Heart right ventricle (tissue), 16 donors: ENCODE results near the gene TMEM147. TPM values are rescaled to one million over a fixed set of nuclear protein-coding genes. Genes with fewer than 3 reads are reported as not detected.

Experiments
- ATAC-seq, 8 donors: fragments of 200-7000 bp; cut with Tn5 transposase; one replicate each; pipeline ENCODE4 v1.9.1; 2020; ENCODE audit warnings: mild to moderate bottlenecking in 8 of 8, moderate library complexity in 8 of 8, moderate number of reproducible peaks in 1 of 8
- DNase-seq, 2 donors: peaks; one replicate each; pipeline ENCODE4 v3.0.0-alpha.2; 2020
- H3K27ac ChIP-seq, 10 donors: fragments of 200-600 bp; sonication (generic) in 2 of 10; one replicate each; pipeline versions ENCODE4 v1.5.0 to v1.8.0; 2020 to 2022; ENCODE audit warnings: mild to moderate bottlenecking in 3 of 10
- H3K27me3 ChIP-seq, 7 donors: fragments of 200-600 bp; one replicate each; pipeline ENCODE4 v1.8.0; 2021 to 2022; ENCODE audit warnings: mild to moderate bottlenecking in 2 of 7
- H3K36me3 ChIP-seq, 9 donors: fragments of 200-600 bp; sonication (generic) in 1 of 9; one replicate each; pipeline versions ENCODE4 v1.5.0 to v1.8.0; 2020 to 2022; ENCODE audit warnings: mild to moderate bottlenecking in 2 of 9
- H3K4me1 ChIP-seq, 9 donors: fragments of 200-600 bp; sonication (generic) in 1 of 9; one replicate each; pipeline versions ENCODE4 v1.5.0 to v1.8.0; 2020 to 2022; ENCODE audit warnings: mild to moderate bottlenecking in 4 of 9
- H3K4me3 ChIP-seq, 10 donors: fragments of 200-600 bp; sonication (generic) in 2 of 10; one replicate each; pipeline versions ENCODE4 v1.5.0 to v1.8.0; 2020 to 2022; ENCODE audit warnings: mild to moderate bottlenecking in 7 of 10, moderate library complexity in 2 of 10
- H3K9me3 ChIP-seq, 11 donors: fragments of 200-600 bp in 10 of 11; sonication (generic) in 2 of 11; one replicate each; pipeline versions ENCODE4 v1.5.0 to v1.8.0; 2013 to 2022; ENCODE audit warnings: mild to moderate bottlenecking in 2 of 11, control low read depth in 1 of 11, moderate library complexity in 1 of 11
- WGBS, 2 donors: extraction: QIAGEN DNeasy Blood & Tissue Kit; methylation state at CpG; one replicate each; pipeline ENCODE4 v1.1.7; 2013; ENCODE audit warnings: inconsistent platforms in 1 of 2; 5-methylcytosine and 5-hydroxymethylcytosine counted together
- intact Hi-C, 10 donors: fragments of 100-400 bp; cut with DNase I; formaldehyde crosslinking; loops; one replicate each; pipeline versions ENCODE4 v1.11.1 to v1.14.2; 2022
- long read RNA-seq, 3 donors: library from polyadenylated mRNA; unstranded; transcript quantifications; one replicate each; pipeline ENCODE4 v2.0.0, GENCODE V29; 2020 to 2021
- polyA plus RNA-seq, 2 donors: library from polyadenylated mRNA; stranded (reverse); fragments of 200-250 nt; gene quantifications; one replicate each; pipeline ENCODE4 v1.2.3, GENCODE V29; 2013
- total RNA-seq, 10 donors: library from RNA; stranded (reverse); fragmentation: NEBNext Ultra II Directional in 3 of 10; extraction: Animal tissue kit (Norgen Biotek cat#: 25700) in 3 of 10; gene quantifications; one replicate each; pipeline versions ENCODE4 v1.2.1 to v1.2.4, GENCODE V29; 2021 to 2023
- TF ChIP-seq, protein P1 (sequence below), 9 donors: fragments of 200-600 bp; sonication (generic) in 2 of 9; IDR thresholded peaks; one replicate each; pipeline versions ENCODE4 v1.5.0 to v1.8.0; 2021 to 2022; ENCODE audit warnings: antibody characterized with exemption in 9 of 9, mild to moderate bottlenecking in 5 of 9, moderate library complexity in 1 of 9
- donor health status: Arrhythmogenic right ventricular cardiomyopathy.
- donor health status: ischemic (EF 13 %, LVEDD 7.1; RV severe dilation, severe dysfunction).
- donor health status: healthy with polysubstance abuse.
- donor health status: DM: no; HTN: yes; CAD: no.
- donor health status: DM: no; HTN: no; CAD: no.
- donor health status: ischemic (EF 25% LVEDD 6.9; RV normal size, moderate dysfunction).
- donor health status: ischemic (EF 25% LVEDD 5.7; RV mildly dilated, moderate dysfunction).
- donor health status: healthy.
- donor health status: DM: yes; HTN: yes; CAD: no.
- donor health status: Ischemic cardiomyopathy.
- donor health status: ischemic (EF 35%, LVEDD 5.7; RV mildly dilated, moderate dysfunction).
- donor health status: nonischemic (EF 11% LVEDD 7.7; RV severe dilation, severe dysfunction).
- donor health status: DM: yes; HTN: yes; CAD: no.
- donor health status: PGD.
- donor health status: ischemic (EF 29% LVEDD 5.4; RV normal size, mild dysfunction).
- donor health status: nonischemic (EF 23%, LVEDD 6.1; RV moderate dilation, normal function).

Gene TMEM147, protein sequence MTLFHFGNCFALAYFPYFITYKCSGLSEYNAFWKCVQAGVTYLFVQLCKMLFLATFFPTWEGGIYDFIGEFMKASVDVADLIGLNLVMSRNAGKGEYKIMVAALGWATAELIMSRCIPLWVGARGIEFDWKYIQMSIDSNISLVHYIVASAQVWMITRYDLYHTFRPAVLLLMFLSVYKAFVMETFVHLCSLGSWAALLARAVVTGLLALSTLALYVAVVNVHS
- 100 to 1,000 TPM in 3 of 10 donors, 10 to 100 TPM in 7; 62.8 to 103 (median 74.7) TPM for total RNA-seq
- polyA plus RNA-seq: 100 to 1,000 TPM in 1 of 2 donors, 10 to 100 TPM in 1; 78.0 to 229 TPM
- long read RNA-seq, donor 1, transcript TMEM147-201 (7 exons, 899 nt): major isoform, 54 of 122 reads
- long read RNA-seq, donor 1, partial matches to known transcripts: 11 of 122 reads
- long read RNA-seq, donor 1, other reads (novel, unspliced or antisense): 52 of 122 reads
- long read RNA-seq, donor 2, transcript TMEM147-202 (6 exons, 935 nt): minor isoform, 9 of 138 reads
- long read RNA-seq, donor 2, transcript TMEM147-201 (7 exons, 899 nt): major isoform, 59 of 138 reads
- long read RNA-seq, donor 2, partial matches to known transcripts: 65 of 138 reads
- long read RNA-seq, donor 2, other reads (novel, unspliced or antisense): 1 of 138 reads
- long read RNA-seq, donor 3, transcript TMEM147-201 (7 exons, 899 nt): major isoform, 19 of 27 reads
- long read RNA-seq, donor 3, partial matches to known transcripts: 1 of 27 reads
- long read RNA-seq, donor 3, other reads (novel, unspliced or antisense): 5 of 27 reads

- H3K4me1 ChIP-seq: peaks cover 0 to 24% (median 21%) of the 10 kb centered on the region in 9 donors
Observed at GRCh38 chr19:35545001-35545854, at the start of gene TMEM147. Gene TMEM147, plus strand, starts transcription at chr19:35545626. Its CDS starts 114 bp downstream, at chr19:35545740.

GRCh38 chr19:35497406-35497805 is 48.0 kb upstream of the TMEM147 start:
- Histone ChIP-seq H3K36me3 (no peaks in the 10 kb centered on the region), H3K9me3 (no peaks in the 10 kb centered on the region), H3K27me3 (peaks cover 0 to 3% (median 0%) of the 10 kb centered on the region in 7 donors), H3K4me3 (no peak overlapping the region), H3K27ac (no peak overlapping the region), H3K4me1 (peaks cover 0 to 8% (median 3%) of the 10 kb centered on the region in 9 donors)
- no peak for ATAC-seq
- 82 to 84% methylated on average over 14 of the region's 14 CpGs for WGBS, 2 donors
- intact Hi-C loops: loop anchor here in 3 of 10 donors (2.0 to 10.0 kb wide), 3 partner anchors 143 to 223 kb away; partner anchors contain the start of gene FFAR3 (in 1 of the 3)
- TF ChIP-seq, protein P1, sequence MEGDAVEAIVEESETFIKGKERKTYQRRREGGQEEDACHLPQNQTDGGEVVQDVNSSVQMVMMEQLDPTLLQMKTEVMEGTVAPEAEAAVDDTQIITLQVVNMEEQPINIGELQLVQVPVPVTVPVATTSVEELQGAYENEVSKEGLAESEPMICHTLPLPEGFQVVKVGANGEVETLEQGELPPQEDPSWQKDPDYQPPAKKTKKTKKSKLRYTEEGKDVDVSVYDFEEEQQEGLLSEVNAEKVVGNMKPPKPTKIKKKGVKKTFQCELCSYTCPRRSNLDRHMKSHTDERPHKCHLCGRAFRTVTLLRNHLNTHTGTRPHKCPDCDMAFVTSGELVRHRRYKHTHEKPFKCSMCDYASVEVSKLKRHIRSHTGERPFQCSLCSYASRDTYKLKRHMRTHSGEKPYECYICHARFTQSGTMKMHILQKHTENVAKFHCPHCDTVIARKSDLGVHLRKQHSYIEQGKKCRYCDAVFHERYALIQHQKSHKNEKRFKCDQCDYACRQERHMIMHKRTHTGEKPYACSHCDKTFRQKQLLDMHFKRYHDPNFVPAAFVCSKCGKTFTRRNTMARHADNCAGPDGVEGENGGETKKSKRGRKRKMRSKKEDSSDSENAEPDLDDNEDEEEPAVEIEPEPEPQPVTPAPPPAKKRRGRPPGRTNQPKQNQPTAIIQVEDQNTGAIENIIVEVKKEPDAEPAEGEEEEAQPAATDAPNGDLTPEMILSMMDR (IDR thresholded peaks at IDR 0.05): no peak
- DNase-seq: no peak

More at GRCh38 chr19:35545001-35545854, at the start of gene TMEM147:
- Histone ChIP-seq H3K36me3 (peaks cover 0 to 20% (median 0%) of the 10 kb centered on the region in 9 donors), H3K27me3 (no peaks in the 10 kb centered on the region), H3K27ac (peak within 1 kb of the TSS in 9 of 10 donors; percentile 61 to 94 (median 83)), H3K9me3 (no peaks in the 10 kb centered on the region), H3K4me3 (peak within 1 kb of the TSS; percentile 53 to 97 (median 88))
- TF ChIP-seq, protein P1 (IDR thresholded peaks at IDR 0.05): no peak
- peak; percentile 97 to 99 (median 99) for ATAC-seq
- intact Hi-C loops: loop anchor here in 7 of 10 donors (2.0 to 10.0 kb wide), 7 partner anchors 67 to 390 kb away; partner anchors contain the start of genes KMT2B (in 4 of the 7), ETV2 (in 3 of the 7), COX6B1 (in 1 of the 7) and HAUS5 (in 1 of the 7)
- peak; percentile 93 to 95 for DNase-seq
- 0 to 1% methylated on average over 78 to 85 of the region's 85 CpGs for WGBS, 2 donors

DNA sequence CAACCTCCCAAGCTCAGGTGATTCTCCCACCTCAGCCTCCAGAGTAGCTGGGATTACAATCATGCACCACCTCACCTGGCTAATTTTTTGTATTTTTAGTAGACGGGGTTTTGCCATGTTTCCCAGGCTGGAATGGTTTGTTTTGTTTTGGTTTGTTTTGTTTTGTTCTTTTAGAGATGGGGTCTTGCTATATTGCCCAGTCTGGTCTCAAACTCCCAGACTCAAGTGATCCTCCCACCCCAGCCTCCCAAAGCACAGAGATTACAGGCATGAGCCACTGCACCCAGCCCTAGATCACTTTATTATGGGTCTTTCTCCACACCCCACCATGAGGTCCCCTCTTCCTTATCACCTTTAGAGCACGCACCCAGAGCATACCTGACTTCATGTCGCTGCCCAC is 47.2 kb upstream of the TMEM147 start:
- DNase-seq (no peak), ATAC-seq (no peak)
- H3K4me1 ChIP-seq: peaks cover 0 to 8% (median 3%) of the 10 kb centered on the region in 9 donors
- WGBS, 2 donors: 78 to 91% methylated on average over 3 of the region's 3 CpGs
- no peaks in the 10 kb centered on the region for H3K27me3 ChIP-seq
- H3K27ac ChIP-seq: no peak overlapping the region
- no peaks in the 10 kb centered on the region for H3K9me3 ChIP-seq
- TF ChIP-seq, protein P1 (IDR thresholded peaks at IDR 0.05): no peak
- intact Hi-C loops: loop anchor here in 2 of 10 donors (10.0 kb wide), 2 partner anchors 143 to 223 kb away; partner anchors contain the start of gene FFAR3 (in 1 of the 2)
- H3K36me3 ChIP-seq: no peaks in the 10 kb centered on the region
- no peak overlapping the region for H3K4me3 ChIP-seq
